Gastrocnemius medialis (tissue), 4 donors: Measurements from ENCODE around the gene SURF2. TPM values are rescaled to one million over a fixed set of nuclear protein-coding genes. Genes with fewer than 3 reads are reported as not detected.
"Not testable (repeated sequence)": the region's sequence is repeated elsewhere in the genome, so short reads cannot be mapped to it uniquely, and the experiment has no call there.

Experiments
- ATAC-seq, 2 donors: fragments of 150-250 bp; one replicate each; pipeline ENCODE4 v1.9.1; 2016
- DNase-seq, 2 donors: peaks; one replicate each; pipeline ENCODE4 v3.0.0-alpha.2; 2019
- H3K27ac ChIP-seq, 4 donors: fragments of 200-600 bp; sonication (generic); 1 replicate in 1 of 4; 2 replicates in 3 of 4; pipeline ENCODE4 v1.5.1; 2016 to 2018; ENCODE audit warnings: mild to moderate bottlenecking in 2 of 4, moderate library complexity in 1 of 4
- H3K27me3 ChIP-seq, 3 donors: fragments of 200-600 bp; sonication (generic) in 2 of 3; 1 replicate in 1 of 3; 2 replicates in 2 of 3; pipeline versions ENCODE4 v1.5.1 to v1.6.0; 2016 to 2019; ENCODE audit warnings: mild to moderate bottlenecking in 1 of 3, moderate library complexity in 1 of 3
- H3K36me3 ChIP-seq, 2 donors: fragments of 200-600 bp; sonication (generic) in 1 of 2; one replicate each; pipeline ENCODE4 v1.5.1; 2017 to 2018
- H3K4me1 ChIP-seq, 2 donors: fragments of 200-600 bp; sonication (generic) in 1 of 2; one replicate each; pipeline ENCODE4 v1.5.1; 2016 to 2017; ENCODE audit warnings: mild to moderate bottlenecking in 2 of 2
- H3K4me3 ChIP-seq, 4 donors: fragments of 200-600 bp; sonication (generic) in 3 of 4; 1 replicate in 1 of 4; 2 replicates in 3 of 4; pipeline ENCODE4 v1.5.1; 2016 to 2019; ENCODE audit warnings: mild to moderate bottlenecking in 2 of 4
- H3K9me3 ChIP-seq, 3 donors: fragments of 200-600 bp; sonication (generic) in 2 of 3; 1 replicate in 1 of 3; 2 replicates in 2 of 3; pipeline ENCODE4 v1.5.1; 2016 to 2019
- POLR2A ChIP-seq, 2 donors: fragments of 450-650 bp; IDR thresholded peaks; one replicate each; pipeline ENCODE4 v1.6.1; 2017; ENCODE audit warnings: antibody characterized with exemption in 2 of 2, mild to moderate bottlenecking in 2 of 2, moderate library complexity in 2 of 2
- in situ Hi-C, 4 donors: fragments of 200-750 bp; cut with MboI; loops; one replicate each; pipeline versions ENCODE4 v1.15.0 to v1.8.0; 2017; ENCODE audit warnings: low sequenced_read_pairs in 4 of 4
- intact Hi-C: fragments of 100-400 bp; cut with DNase I; formaldehyde crosslinking; loops from one replicate; pipeline ENCODE4 v1.15.1; 2023; ENCODE audit warnings: low total_unique reads
- total RNA-seq, 4 donors: library from RNA; depleted of rRNA; stranded (reverse); fragments of >200 nt; gene quantifications; one replicate each; pipeline versions ENCODE4 v1.1.0 to v1.2.3, GENCODE V29; 2016
- TF ChIP-seq, protein P1 (sequence below), 5 experiments: fragments of 450-650 bp in 3 of 5; fragments of 200-600 bp in 2 of 5; sonication (generic) in 2 of 5; IDR thresholded peaks in 4 of 5; conservative IDR thresholded peaks in 1 of 5; 1 replicate in 4 of 5; 2 replicates in 1 of 5; pipeline ENCODE4 v1.5.1; 2016 to 2019; ENCODE audit warnings: antibody characterized with exemption in 5 of 5, mild to moderate bottlenecking in 3 of 5, moderate library complexity in 3 of 5

Gene SURF2
- 10 to 100 TPM; 14.3 to 26.4 (median 24.8) TPM for total RNA-seq

DNA sequence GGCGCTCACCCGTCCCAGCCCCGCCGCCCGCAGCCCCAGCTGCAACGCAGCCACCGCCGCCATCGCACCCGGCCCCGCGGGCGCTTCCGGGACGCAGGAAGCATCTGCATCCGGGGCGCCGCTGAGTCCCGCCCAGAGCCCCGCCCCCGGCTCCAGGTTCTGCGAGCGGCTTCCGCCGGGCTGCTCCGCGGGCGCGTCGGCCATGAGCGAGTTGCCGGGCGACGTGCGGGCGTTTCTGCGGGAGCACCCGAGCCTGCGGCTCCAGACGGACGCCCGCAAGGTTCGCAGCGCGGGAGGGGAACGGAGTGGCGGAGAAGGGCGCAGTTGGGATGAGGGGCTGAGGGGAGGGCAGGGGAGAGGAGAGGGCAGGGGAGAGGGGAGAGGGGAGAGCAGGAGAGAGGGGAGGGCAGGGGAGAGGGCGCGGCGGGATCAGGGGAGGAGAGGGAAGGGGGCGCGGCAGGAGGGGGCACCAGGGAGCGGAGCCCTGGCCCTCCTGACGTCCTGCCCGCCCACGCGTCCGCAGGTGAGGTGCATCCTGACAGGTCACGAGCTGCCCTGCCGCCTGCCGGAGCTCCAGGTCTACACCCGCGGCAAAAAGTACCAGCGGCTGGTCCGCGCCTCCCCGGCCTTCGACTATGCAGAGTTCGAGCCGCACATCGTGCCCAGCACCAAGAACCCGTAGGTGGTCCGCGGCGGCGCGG, at the start of gene SURF2, which contains the start of gene SURF1:
Gene SURF2 (plus strand): TSS at position 160 of the 701 bp plus-strand sequence. CDS start 43 bp downstream, at position 203.
Gene SURF1 (minus strand): TSS at position 97 of the 701 bp plus-strand sequence. CDS start 34 bp downstream, at position 63.
- H3K27me3 ChIP-seq, result no peaks in the 10 kb centered on the region
- in situ Hi-C loops (no loop called here), intact Hi-C loops (loop anchor here (1.0 to 2.0 kb wide), 2 partner anchors 8 to 20 kb away; partner anchors contain the start of genes MED22, RPL7A, STKLD1 and SURF4)
- peaks cover 0 to 42% of the 10 kb centered on the region in 2 donors for H3K36me3 ChIP-seq
- H3K27ac ChIP-seq, result peak within 1 kb of the TSS; percentile 66 to 87 (median 82)
- no peaks in the 10 kb centered on the region for H3K9me3 ChIP-seq
- ATAC-seq, result peak; percentile 84 to 85
- peak; percentile 58 to 67 for TF ChIP-seq POLR2A (IDR thresholded peaks at IDR 0.05)
- TF ChIP-seq, protein P1, sequence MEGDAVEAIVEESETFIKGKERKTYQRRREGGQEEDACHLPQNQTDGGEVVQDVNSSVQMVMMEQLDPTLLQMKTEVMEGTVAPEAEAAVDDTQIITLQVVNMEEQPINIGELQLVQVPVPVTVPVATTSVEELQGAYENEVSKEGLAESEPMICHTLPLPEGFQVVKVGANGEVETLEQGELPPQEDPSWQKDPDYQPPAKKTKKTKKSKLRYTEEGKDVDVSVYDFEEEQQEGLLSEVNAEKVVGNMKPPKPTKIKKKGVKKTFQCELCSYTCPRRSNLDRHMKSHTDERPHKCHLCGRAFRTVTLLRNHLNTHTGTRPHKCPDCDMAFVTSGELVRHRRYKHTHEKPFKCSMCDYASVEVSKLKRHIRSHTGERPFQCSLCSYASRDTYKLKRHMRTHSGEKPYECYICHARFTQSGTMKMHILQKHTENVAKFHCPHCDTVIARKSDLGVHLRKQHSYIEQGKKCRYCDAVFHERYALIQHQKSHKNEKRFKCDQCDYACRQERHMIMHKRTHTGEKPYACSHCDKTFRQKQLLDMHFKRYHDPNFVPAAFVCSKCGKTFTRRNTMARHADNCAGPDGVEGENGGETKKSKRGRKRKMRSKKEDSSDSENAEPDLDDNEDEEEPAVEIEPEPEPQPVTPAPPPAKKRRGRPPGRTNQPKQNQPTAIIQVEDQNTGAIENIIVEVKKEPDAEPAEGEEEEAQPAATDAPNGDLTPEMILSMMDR (IDR thresholded peaks at IDR 0.05 in 4 of 5, conservative IDR thresholded peaks at IDR 0.05 in 1 of 5), result no peak
- H3K4me1 ChIP-seq, result peaks cover 22 to 28% of the 10 kb centered on the region in 2 donors
- peak; percentile 73 to 83 for DNase-seq
- H3K4me3 ChIP-seq, result peak within 1 kb of the TSS; percentile 72 to 88 (median 76)

DNA sequence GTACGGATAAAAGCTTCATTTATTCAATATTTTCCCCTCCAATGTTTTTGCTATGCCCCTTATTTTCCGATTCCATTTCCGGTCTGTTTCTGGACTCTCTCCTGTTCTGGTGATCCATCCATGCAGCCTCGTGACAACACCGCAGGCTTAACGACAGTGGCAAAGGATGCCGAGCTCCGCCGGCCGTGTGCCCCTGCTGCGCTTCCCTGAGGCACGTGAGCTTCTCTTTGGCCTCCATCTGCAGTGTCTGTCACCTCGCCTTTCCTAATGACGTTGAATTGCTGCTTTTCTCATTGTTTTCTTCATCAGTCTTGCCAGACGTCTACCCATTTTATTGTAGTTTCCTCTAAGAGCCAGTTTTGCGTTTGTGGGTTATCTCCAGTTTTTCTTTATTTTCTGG, 49.0 kb upstream of the SURF2 start:
- DNase-seq, result no peak
- Histone ChIP-seq H3K9me3 (no peaks in the 10 kb centered on the region), H3K27ac (no peak overlapping the region), H3K27me3 (peaks cover 8 to 24% (median 9%) of the 10 kb centered on the region in 3 donors), H3K4me3 (no peak overlapping the region), H3K4me1 (no peaks in the 10 kb centered on the region), H3K36me3 (no peaks in the 10 kb centered on the region)
- no peak for ATAC-seq
- intact Hi-C loops (no loop called here), in situ Hi-C loops (no loop called here)
- TF ChIP-seq, protein P1 (IDR thresholded peaks at IDR 0.05 in 4 of 5, conservative IDR thresholded peaks at IDR 0.05 in 1 of 5), result no peak
- TF ChIP-seq POLR2A (IDR thresholded peaks at IDR 0.05), result no peak

DNA sequence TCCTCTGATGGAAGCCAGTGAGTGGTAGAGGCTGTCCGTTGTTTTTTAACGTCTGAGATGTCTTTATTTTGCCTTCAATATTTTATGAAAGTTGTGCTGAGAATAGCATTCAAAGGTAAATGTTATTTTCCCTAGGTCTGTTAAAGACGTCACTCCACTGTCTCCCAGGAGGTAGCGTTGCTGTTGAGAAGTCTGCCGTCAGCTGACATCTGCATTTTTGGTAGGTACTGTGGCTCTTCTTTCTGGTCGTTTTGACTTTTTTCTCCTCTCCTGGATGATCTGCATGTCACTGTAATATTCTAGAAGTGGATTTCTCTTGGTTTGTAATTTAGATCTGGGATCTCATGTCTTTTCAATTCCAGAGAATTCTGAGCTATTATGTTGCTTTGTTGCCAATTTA, 46.7 kb upstream of the SURF2 start:
- TF ChIP-seq, protein P1 (IDR thresholded peaks at IDR 0.05 in 4 of 5, conservative IDR thresholded peaks at IDR 0.05 in 1 of 5), result no peak
- no peak for TF ChIP-seq POLR2A (IDR thresholded peaks at IDR 0.05)
- ATAC-seq, result no peak
- no peak overlapping the region for H3K27ac ChIP-seq
- no peaks in the 10 kb centered on the region for H3K4me1 ChIP-seq
- intact Hi-C loops (no loop called here), in situ Hi-C loops (no loop called here)
- no peaks in the 10 kb centered on the region for H3K9me3 ChIP-seq
- peaks cover 3 to 14% (median 7%) of the 10 kb centered on the region in 3 donors for H3K27me3 ChIP-seq
- H3K4me3 ChIP-seq, result no peak overlapping the region
- no peak for DNase-seq
- no peaks in the 10 kb centered on the region for H3K36me3 ChIP-seq

DNA sequence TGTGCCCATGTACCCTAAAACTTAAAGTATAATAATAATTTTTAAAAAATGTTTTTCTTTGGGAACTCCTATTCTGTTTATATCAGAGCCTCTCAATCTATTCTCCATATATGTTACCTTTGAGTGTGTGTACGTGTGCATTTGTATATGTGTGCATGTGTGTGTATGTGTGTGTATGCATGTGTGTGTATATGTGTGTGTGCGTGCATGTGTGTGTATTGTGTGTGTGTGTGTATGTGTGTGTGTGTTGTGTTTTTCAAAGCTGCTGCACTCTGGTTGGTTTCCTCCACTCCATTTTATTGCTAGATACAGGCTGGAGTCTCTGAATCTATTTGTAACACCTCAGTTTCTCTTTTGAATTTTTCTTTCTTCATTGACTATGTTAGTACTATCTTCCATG, 40.4 kb upstream of the SURF2 start:
- no peaks in the 10 kb centered on the region for H3K4me1 ChIP-seq

DNA sequence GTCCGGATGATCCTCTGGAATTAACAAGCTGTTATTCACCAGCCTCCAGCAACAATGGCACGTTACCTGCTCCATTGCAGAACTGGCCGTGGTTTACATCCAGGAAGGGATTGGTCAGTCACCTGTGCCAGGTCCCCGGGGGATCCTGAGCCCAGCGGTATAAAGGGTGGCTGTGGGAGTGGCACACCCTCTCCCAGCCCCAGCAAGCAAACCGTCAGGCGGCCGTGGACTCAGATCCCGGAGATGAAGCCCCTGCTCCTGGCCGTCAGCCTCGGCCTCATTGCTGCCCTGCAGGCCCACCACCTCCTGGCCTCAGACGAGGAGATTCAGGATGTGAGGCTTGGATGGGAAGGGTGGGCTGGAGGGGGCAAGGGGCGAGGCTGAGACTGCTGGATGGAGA, 38.8 kb upstream of the SURF2 start:
- in situ Hi-C loops, H3K27ac ChIP-seq, H3K27me3 ChIP-seq, H3K4me3 ChIP-seq, ATAC-seq, H3K4me1 ChIP-seq, H3K36me3 ChIP-seq, H3K9me3 ChIP-seq, DNase-seq, intact Hi-C loops: not testable (repeated sequence)

More for the DNA sequence above, 40.4 kb upstream of the SURF2 start:
- Histone ChIP-seq H3K27ac (no peak overlapping the region), H3K36me3 (no peaks in the 10 kb centered on the region), H3K27me3 (no peaks in the 10 kb centered on the region), H3K4me3 (no peak overlapping the region), H3K9me3 (no peaks in the 10 kb centered on the region)
- in situ Hi-C loops (no loop called here), intact Hi-C loops (no loop called here)
- no peak for DNase-seq
- ATAC-seq, result no peak
- TF ChIP-seq POLR2A (IDR thresholded peaks at IDR 0.05), result no peak
- TF ChIP-seq, protein P1 (IDR thresholded peaks at IDR 0.05 in 4 of 5, conservative IDR thresholded peaks at IDR 0.05 in 1 of 5), result no peak
